Measurements from ENCODE around the gene ASB3.

Gene ASB3

GRCh38 chr2:53632126-53632460 lies 154.7 kb downstream of the ASB3 start:
- no peaks in the 10 kb centered on the region for H3F3A ChIP-seq (ENCODE audit: control insufficient read depth, insufficient read depth)
- no peaks in the 10 kb centered on the region for H3K4me1 ChIP-seq (ENCODE audit: control insufficient read depth, low read length)
- H4K20me1 ChIP-seq (ENCODE audit: control insufficient read depth, insufficient read depth, low read depth, low read length): no peaks in the 10 kb centered on the region
- H3K9me3 ChIP-seq (ENCODE audit: control insufficient read depth, insufficient read depth, low read length): no peaks in the 10 kb centered on the region
- no peaks in the 10 kb centered on the region for H3K79me2 ChIP-seq (ENCODE audit: control insufficient read depth, low read length)
- H3K9me2 ChIP-seq (replicated peaks; ENCODE audit: control insufficient read depth, low read length): no peaks in the 10 kb centered on the region
- no peak for TF ChIP-seq CTCF (IDR thresholded peaks at IDR 0.05; ENCODE audit: low read depth, low read length, poor library complexity, severe bottlenecking)
- TF ChIP-seq EZH2phosphoT487 (IDR thresholded peaks at IDR 0.05; ENCODE audit: borderline replicate concordance, low read length): no peak
- no peaks in the 10 kb centered on the region for H3K36me3 ChIP-seq (ENCODE audit: control insufficient read depth, low read length)
- H3K4me2 ChIP-seq (ENCODE audit: low read length): no peak overlapping the region
- no peak overlapping the region for H3K27ac ChIP-seq (ENCODE audit: low read depth, low read length)
- no peaks in the 10 kb centered on the region for H3K27me3 ChIP-seq (ENCODE audit: control insufficient read depth, low read length)
- H3K4me3 ChIP-seq (ENCODE audit: low read length): no peak overlapping the region

GRCh38 chr2:53631313-53632125 lies 155.2 kb downstream of the ASB3 start:
- no peak for TF ChIP-seq CTCF (IDR thresholded peaks at IDR 0.05; ENCODE audit: low read depth, low read length, poor library complexity, severe bottlenecking)
- TF ChIP-seq EZH2phosphoT487 (IDR thresholded peaks at IDR 0.05; ENCODE audit: borderline replicate concordance, low read length): no peak
- Histone ChIP-seq H3K27ac (ENCODE audit: low read depth, low read length) (no peak overlapping the region), H3K9me3 (ENCODE audit: control insufficient read depth, insufficient read depth, low read length) (no peaks in the 10 kb centered on the region), H4K20me1 (ENCODE audit: control insufficient read depth, insufficient read depth, low read depth, low read length) (no peaks in the 10 kb centered on the region), H3K4me2 (ENCODE audit: low read length) (no peak overlapping the region), H3K36me3 (ENCODE audit: control insufficient read depth, low read length) (no peaks in the 10 kb centered on the region), H3K4me3 (ENCODE audit: low read length) (no peak overlapping the region), H3K9me2 (replicated peaks; ENCODE audit: control insufficient read depth, low read length) (no peaks in the 10 kb centered on the region), H3F3A (ENCODE audit: control insufficient read depth, insufficient read depth) (no peaks in the 10 kb centered on the region), H3K79me2 (ENCODE audit: control insufficient read depth, low read length) (no peaks in the 10 kb centered on the region), H3K4me1 (ENCODE audit: control insufficient read depth, low read length) (no peaks in the 10 kb centered on the region), H3K27me3 (ENCODE audit: control insufficient read depth, low read length) (no peaks in the 10 kb centered on the region)

DNA sequence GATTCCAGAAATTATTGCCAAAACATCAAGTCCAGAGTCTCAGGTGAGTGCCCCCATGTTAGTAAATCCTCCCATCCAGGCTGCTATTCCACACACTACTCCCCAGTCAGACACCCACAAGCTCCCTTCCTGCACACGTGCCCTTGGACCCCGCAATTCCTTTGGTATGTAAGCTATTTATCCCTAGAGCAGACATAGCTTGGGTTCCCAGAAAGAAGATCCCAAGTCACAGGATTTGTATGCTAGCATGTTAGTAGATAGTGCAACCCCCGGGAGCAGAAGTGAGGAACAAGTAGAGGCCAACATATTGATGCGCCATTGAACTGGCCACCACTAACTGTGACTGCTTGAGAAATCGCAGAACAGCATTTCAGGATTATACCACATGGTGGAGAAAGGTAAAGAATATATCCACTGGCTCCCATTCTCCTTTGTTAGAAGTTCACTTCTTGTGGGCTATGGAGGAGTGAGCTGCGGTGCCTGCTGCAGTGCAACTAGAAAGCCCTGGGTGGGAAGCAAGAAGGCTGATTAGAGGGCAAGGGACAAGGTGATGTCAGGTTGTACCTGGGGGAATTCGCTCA lies 156.6 kb downstream of the ASB3 start:
- TF ChIP-seq EZH2phosphoT487 (IDR thresholded peaks at IDR 0.05; ENCODE audit: borderline replicate concordance, low read length) (no peak), CTCF (IDR thresholded peaks at IDR 0.05; ENCODE audit: low read depth, low read length, poor library complexity, severe bottlenecking) (no peak)
- Histone ChIP-seq H3K36me3 (ENCODE audit: control insufficient read depth, low read length) (no peaks in the 10 kb centered on the region), H3K4me3 (ENCODE audit: low read length) (no peak overlapping the region), H3K4me1 (ENCODE audit: control insufficient read depth, low read length) (no peaks in the 10 kb centered on the region), H3K27ac (ENCODE audit: low read depth, low read length) (no peak overlapping the region), H3F3A (ENCODE audit: control insufficient read depth, insufficient read depth) (no peaks in the 10 kb centered on the region), H3K9me2 (replicated peaks; ENCODE audit: control insufficient read depth, low read length) (no peaks in the 10 kb centered on the region), H3K79me2 (ENCODE audit: control insufficient read depth, low read length) (no peaks in the 10 kb centered on the region), H3K9me3 (ENCODE audit: control insufficient read depth, insufficient read depth, low read length) (no peaks in the 10 kb centered on the region), H3K4me2 (ENCODE audit: low read length) (no peak overlapping the region), H4K20me1 (ENCODE audit: control insufficient read depth, insufficient read depth, low read depth, low read length) (no peaks in the 10 kb centered on the region), H3K27me3 (ENCODE audit: control insufficient read depth, low read length) (no peaks in the 10 kb centered on the region)
